ENCODE results near the gene LPO. TPM values are rescaled to one million over a fixed set of nuclear protein-coding genes. Genes with fewer than 3 reads are reported as not detected.

Gene LPO
- total RNA-seq, 6 experiments from 2014 or later: not detected

- TF ChIP-seq, protein P1, sequence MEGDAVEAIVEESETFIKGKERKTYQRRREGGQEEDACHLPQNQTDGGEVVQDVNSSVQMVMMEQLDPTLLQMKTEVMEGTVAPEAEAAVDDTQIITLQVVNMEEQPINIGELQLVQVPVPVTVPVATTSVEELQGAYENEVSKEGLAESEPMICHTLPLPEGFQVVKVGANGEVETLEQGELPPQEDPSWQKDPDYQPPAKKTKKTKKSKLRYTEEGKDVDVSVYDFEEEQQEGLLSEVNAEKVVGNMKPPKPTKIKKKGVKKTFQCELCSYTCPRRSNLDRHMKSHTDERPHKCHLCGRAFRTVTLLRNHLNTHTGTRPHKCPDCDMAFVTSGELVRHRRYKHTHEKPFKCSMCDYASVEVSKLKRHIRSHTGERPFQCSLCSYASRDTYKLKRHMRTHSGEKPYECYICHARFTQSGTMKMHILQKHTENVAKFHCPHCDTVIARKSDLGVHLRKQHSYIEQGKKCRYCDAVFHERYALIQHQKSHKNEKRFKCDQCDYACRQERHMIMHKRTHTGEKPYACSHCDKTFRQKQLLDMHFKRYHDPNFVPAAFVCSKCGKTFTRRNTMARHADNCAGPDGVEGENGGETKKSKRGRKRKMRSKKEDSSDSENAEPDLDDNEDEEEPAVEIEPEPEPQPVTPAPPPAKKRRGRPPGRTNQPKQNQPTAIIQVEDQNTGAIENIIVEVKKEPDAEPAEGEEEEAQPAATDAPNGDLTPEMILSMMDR (IDR thresholded peaks at IDR 0.05): peak; percentile 68
- Mint-ChIP-seq H3K27ac (no peak overlapping the region), H3K36me3 (ENCODE audit: low read depth) (no peaks in the 10 kb centered on the region), H3K4me3 (no peak overlapping the region), H3K9me3 (no peaks in the 10 kb centered on the region), H3K4me1 (ENCODE audit: low read depth) (no peaks in the 10 kb centered on the region), H3K27me3 (ENCODE audit: insufficient read depth) (peaks cover 50% of the 10 kb centered on the region)
- no peak for DNase-seq
Observed at GRCh38 chr17:58277107-58277801, 38.9 kb downstream of the LPO start.

DNA sequence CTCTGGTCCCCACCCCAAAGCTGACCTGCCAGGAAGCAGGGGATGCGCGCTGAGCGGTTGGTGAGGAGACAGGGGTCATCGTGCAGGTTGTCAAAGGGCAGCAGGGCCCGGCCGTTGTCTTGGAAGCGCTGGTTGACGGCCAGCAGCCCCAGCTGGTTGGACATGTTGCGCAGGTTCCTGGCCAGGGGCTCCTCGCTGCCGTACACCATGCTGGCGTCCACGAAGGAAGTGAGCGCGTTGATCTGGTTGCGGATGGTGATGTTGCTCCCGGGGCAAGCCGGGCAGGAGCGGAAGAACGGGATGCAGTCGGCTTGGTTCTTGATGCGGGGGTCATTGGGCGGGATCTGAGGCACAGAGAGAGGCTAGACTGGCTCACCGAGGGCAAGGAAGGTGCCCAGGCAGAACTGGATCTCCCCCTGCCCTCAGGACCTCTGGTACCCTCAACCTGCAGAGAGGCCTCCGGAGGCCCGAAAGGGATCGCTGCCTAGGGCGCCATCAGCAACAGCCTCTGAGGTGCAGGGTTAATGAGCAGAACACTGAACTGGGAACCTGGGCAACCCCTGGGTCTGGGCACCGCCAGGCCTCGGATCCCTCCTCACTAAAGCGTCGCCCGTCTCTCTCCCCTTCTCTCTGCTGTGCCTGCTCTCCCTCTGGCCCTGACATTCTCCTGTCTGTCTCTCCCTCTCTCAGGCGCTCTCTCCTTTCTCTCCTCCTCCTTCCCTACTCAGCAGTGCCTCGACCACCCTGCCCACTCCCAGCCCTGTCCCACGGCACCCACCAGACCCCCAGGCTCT is 39.6 kb downstream of the LPO start:
- H3K4me1 Mint-ChIP-seq (ENCODE audit: low read depth): no peaks in the 10 kb centered on the region
- TF ChIP-seq, protein P1 (IDR thresholded peaks at IDR 0.05): no peak
- peaks cover 50% of the 10 kb centered on the region for H3K27me3 Mint-ChIP-seq (ENCODE audit: insufficient read depth)
- no peak overlapping the region for H3K27ac Mint-ChIP-seq
- no peaks in the 10 kb centered on the region for H3K36me3 Mint-ChIP-seq (ENCODE audit: low read depth)
- no peaks in the 10 kb centered on the region for H3K9me3 Mint-ChIP-seq
- DNase-seq: no peak
- H3K4me3 Mint-ChIP-seq: no peak overlapping the region

DNA sequence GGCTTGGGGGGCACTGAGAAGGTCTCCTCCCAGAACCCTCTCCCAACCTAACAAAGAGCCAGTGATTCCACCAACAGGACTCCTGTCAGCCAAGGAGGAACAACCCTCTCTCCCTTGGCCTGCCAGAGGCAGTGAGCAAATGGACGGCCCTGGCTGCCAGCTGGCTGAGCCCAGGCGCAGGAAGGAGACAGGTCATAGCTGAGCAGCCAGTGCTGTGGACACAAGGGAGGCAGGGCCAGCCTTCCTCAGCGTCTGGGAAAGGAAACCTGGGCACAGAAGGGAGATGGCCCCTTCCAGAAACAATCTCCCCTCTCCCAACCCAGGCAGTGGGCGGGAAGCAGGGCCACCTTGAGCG is 40.3 kb downstream of the LPO start:
- TF ChIP-seq, protein P1 (IDR thresholded peaks at IDR 0.05): no peak
- no peak overlapping the region for H3K4me3 Mint-ChIP-seq
- DNase-seq: no peak
- peaks cover 48% of the 10 kb centered on the region for H3K27me3 Mint-ChIP-seq (ENCODE audit: insufficient read depth)
- H3K4me1 Mint-ChIP-seq (ENCODE audit: low read depth): no peaks in the 10 kb centered on the region
- no peaks in the 10 kb centered on the region for H3K9me3 Mint-ChIP-seq
- H3K27ac Mint-ChIP-seq: no peak overlapping the region
- no peaks in the 10 kb centered on the region for H3K36me3 Mint-ChIP-seq (ENCODE audit: low read depth)

- TF ChIP-seq, protein P1 (IDR thresholded peaks at IDR 0.05): no peak
- Mint-ChIP-seq H3K27ac (no peak overlapping the region), H3K27me3 (ENCODE audit: insufficient read depth) (peaks cover 46% of the 10 kb centered on the region), H3K4me3 (no peak overlapping the region), H3K36me3 (ENCODE audit: low read depth) (no peaks in the 10 kb centered on the region), H3K9me3 (no peaks in the 10 kb centered on the region), H3K4me1 (ENCODE audit: low read depth) (no peaks in the 10 kb centered on the region)
- DNase-seq: no peak
Observed at GRCh38 chr17:58279016-58279711, 40.8 kb downstream of the LPO start.

- H3K9me3 Mint-ChIP-seq: no peaks in the 10 kb centered on the region
- H3K27ac Mint-ChIP-seq: no peak overlapping the region
- DNase-seq: no peak
- H3K4me1 Mint-ChIP-seq (ENCODE audit: low read depth): no peaks in the 10 kb centered on the region
- no peak overlapping the region for H3K4me3 Mint-ChIP-seq
- TF ChIP-seq, protein P1 (IDR thresholded peaks at IDR 0.05): no peak
- H3K36me3 Mint-ChIP-seq (ENCODE audit: low read depth): no peaks in the 10 kb centered on the region
- H3K27me3 Mint-ChIP-seq (ENCODE audit: insufficient read depth): peaks cover 47% of the 10 kb centered on the region
Observed at GRCh38 chr17:58279736-58280479, 41.5 kb downstream of the LPO start.
